Smooth muscle cell (in vitro differentiated cells): ENCODE results near the gene SIDT1. TPM values are rescaled to one million over a fixed set of nuclear protein-coding genes. Genes with fewer than 3 reads are reported as not detected.

Experiments used
- DNase-seq: peaks from one replicate; lab custom pipeline; 2025; ENCODE audit not compliant: unreplicated experiment; lab: John Stamatoyannopoulos, UW
- H2AFZ ChIP-seq: fragments of 200-600 bp; sonication (generic); 2 replicates; pipeline ENCODE4 v1.6.0; 2016; ENCODE audit warnings: antibody characterized with exemption, low read depth, mild to moderate bottlenecking
- H3F3A ChIP-seq: fragments of 200-600 bp; sonication (generic); 2 replicates; pipeline ENCODE4 v1.6.0; 2017; ENCODE audit warnings: antibody characterized with exemption, low read depth
- H3K27ac ChIP-seq: fragments of 200-600 bp; sonication (generic); 2 replicates; pipeline ENCODE4 v1.5.1; 2016; ENCODE audit warnings: low read depth, mild to moderate bottlenecking
- H3K27me3 ChIP-seq: fragments of 200-600 bp; sonication (generic); 2 replicates; pipeline ENCODE4 v1.6.1; 2016; ENCODE audit warnings: low read depth, mild to moderate bottlenecking
- H3K36me3 ChIP-seq: fragments of 200-600 bp; sonication (generic); 2 replicates; pipeline ENCODE4 v1.5.1; 2016; ENCODE audit warnings: low read depth
- H3K4me1 ChIP-seq: fragments of 200-600 bp; sonication (generic); 2 replicates; pipeline ENCODE4 v1.5.1; 2016; ENCODE audit warnings: low read depth
- H3K4me2 ChIP-seq: fragments of 200-600 bp; sonication (generic); 2 replicates; pipeline ENCODE4 v1.6.0; 2016; ENCODE audit warnings: mild to moderate bottlenecking
- H3K4me3 ChIP-seq: fragments of 200-600 bp; sonication (generic); 2 replicates; pipeline ENCODE4 v1.5.1; 2016; ENCODE audit warnings: mild to moderate bottlenecking
- H3K79me2 ChIP-seq: fragments of 200-600 bp; sonication (generic); 2 replicates; pipeline ENCODE4 v1.6.0; 2016; ENCODE audit warnings: low read depth, mild to moderate bottlenecking
- H3K9ac ChIP-seq: fragments of 200-600 bp; sonication (generic); 2 replicates; pipeline ENCODE4 v1.6.0; 2016; ENCODE audit warnings: low read depth
- H3K9me3 ChIP-seq: fragments of 200-600 bp; sonication (generic); replicated peaks from 2 replicates; pipeline ENCODE4 v1.5.1; 2016; ENCODE audit warnings: low read depth
- H4K20me1 ChIP-seq: fragments of 200-600 bp; sonication (generic); 2 replicates; pipeline ENCODE4 v1.6.0; 2016; ENCODE audit warnings: low read depth
- WGBS: methylation state at CpG from one replicate; pipeline ENCODE4 v1.1.7; 2016; ENCODE audit warnings: low lambda C conversion rate; 5-methylcytosine and 5-hydroxymethylcytosine counted together
- polyA plus RNA-seq: library from polyadenylated mRNA; unstranded; fragments of >200 nt; fragmentation: Nextera tagmentation; extraction: Ambion mirVana; gene quantifications from 2 replicates; pipeline ENCODE4 v1.2.1, GENCODE V29; 2016
- total RNA-seq: library from RNA; depleted of rRNA; stranded (reverse); fragments of >200 nt; gene quantifications from 2 replicates; pipeline ENCODE4 v1.2.3, GENCODE V29; 2014
- TF ChIP-seq, protein P1 (sequence below): fragments of 200-600 bp; sonication (generic); IDR thresholded peaks from 2 replicates; pipeline ENCODE4 v1.5.1; 2017; ENCODE audit warnings: borderline replicate concordance, mild to moderate bottlenecking, antibody characterized with exemption; ENCODE audit not compliant: insufficient read depth, poor library complexity, severe bottlenecking

The SIDT1 gene
- total and polyA plus RNA-seq, 2 experiments from 2014 or later: not detected

DNA sequence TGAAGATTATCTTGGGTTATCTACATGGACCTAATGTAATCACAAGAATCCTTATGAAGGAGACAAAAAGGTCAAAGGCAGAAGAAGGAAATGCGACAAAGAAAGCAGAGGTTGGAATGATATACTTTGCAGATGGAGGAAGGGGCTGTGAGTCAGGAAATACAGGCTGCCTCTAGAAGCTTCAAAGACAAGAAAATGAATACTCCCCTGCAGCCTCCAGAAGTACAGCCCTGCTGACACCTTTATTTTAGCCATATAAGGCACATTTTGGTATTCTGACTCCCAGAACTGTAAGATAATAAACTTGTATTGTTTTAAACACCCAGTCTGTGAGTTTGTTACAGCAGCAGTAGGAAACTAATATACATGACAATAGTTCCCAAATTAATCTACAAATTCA is 58.6 kb downstream of the SIDT1 start:
- H3K4me3 ChIP-seq: no peak overlapping the region
- H3K27ac ChIP-seq: no peak overlapping the region
- H2AFZ ChIP-seq: no peak overlapping the region
- no peaks in the 10 kb centered on the region for H3K36me3 ChIP-seq
- H3K4me2 ChIP-seq: no peak overlapping the region
- no peaks in the 10 kb centered on the region for H3K27me3 ChIP-seq
- H3F3A ChIP-seq: no peaks in the 10 kb centered on the region
- H3K79me2 ChIP-seq: no peaks in the 10 kb centered on the region
- WGBS: 43% methylated on average over 1 of the region's 1 CpG
- H3K4me1 ChIP-seq: peaks cover 7% of the 10 kb centered on the region
- no peak for DNase-seq
- H3K9me3 ChIP-seq: no peaks in the 10 kb centered on the region
- TF ChIP-seq, protein P1, sequence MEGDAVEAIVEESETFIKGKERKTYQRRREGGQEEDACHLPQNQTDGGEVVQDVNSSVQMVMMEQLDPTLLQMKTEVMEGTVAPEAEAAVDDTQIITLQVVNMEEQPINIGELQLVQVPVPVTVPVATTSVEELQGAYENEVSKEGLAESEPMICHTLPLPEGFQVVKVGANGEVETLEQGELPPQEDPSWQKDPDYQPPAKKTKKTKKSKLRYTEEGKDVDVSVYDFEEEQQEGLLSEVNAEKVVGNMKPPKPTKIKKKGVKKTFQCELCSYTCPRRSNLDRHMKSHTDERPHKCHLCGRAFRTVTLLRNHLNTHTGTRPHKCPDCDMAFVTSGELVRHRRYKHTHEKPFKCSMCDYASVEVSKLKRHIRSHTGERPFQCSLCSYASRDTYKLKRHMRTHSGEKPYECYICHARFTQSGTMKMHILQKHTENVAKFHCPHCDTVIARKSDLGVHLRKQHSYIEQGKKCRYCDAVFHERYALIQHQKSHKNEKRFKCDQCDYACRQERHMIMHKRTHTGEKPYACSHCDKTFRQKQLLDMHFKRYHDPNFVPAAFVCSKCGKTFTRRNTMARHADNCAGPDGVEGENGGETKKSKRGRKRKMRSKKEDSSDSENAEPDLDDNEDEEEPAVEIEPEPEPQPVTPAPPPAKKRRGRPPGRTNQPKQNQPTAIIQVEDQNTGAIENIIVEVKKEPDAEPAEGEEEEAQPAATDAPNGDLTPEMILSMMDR: no peak
- no peaks in the 10 kb centered on the region for H4K20me1 ChIP-seq
- no peak overlapping the region for H3K9ac ChIP-seq

DNA sequence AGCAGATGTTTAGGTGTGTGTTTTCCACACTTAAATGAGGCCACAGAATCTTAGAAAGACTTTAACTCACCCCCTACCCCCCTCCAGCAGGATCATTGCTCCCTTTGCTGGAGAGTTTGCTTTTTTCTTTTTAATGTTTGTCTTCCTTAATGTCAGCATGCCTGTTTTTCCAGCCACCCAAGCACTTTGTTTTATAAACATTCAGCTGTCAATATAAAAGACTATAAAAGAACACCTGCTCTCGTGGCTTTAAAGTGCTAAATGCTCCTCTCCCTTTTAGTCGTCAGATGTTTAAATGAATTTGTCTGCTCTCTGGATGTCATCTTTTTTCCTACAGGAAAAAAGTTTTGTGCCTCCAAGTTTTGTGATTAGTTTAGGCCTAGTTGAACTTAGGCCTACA is 61.7 kb downstream of the SIDT1 start:
- 57% methylated on average over 2 of the region's 2 CpGs for WGBS

GRCh38 chr3:113597596-113598354 is 65.4 kb downstream of the SIDT1 start:
- TF ChIP-seq, protein P1: no peak
- 68% methylated on average over 4 of the region's 4 CpGs for WGBS
- H3F3A ChIP-seq: no peaks in the 10 kb centered on the region
- H3K79me2 ChIP-seq: no peaks in the 10 kb centered on the region
- no peaks in the 10 kb centered on the region for H3K4me1 ChIP-seq
- H3K4me2 ChIP-seq: no peak overlapping the region
- no peak overlapping the region for H3K9ac ChIP-seq
- DNase-seq: no peak
- H3K9me3 ChIP-seq: no peaks in the 10 kb centered on the region
- no peak overlapping the region for H3K27ac ChIP-seq
- no peak overlapping the region for H3K4me3 ChIP-seq
- H2AFZ ChIP-seq: no peak overlapping the region
- H3K36me3 ChIP-seq: no peaks in the 10 kb centered on the region
- no peaks in the 10 kb centered on the region for H3K27me3 ChIP-seq
- no peaks in the 10 kb centered on the region for H4K20me1 ChIP-seq

More for the DNA sequence above, 61.7 kb downstream of the SIDT1 start:
- Histone ChIP-seq H3K36me3 (no peaks in the 10 kb centered on the region), H3K9ac (no peak overlapping the region), H3K4me2 (no peak overlapping the region), H3K27ac (no peak overlapping the region), H3F3A (no peaks in the 10 kb centered on the region), H3K79me2 (no peaks in the 10 kb centered on the region), H2AFZ (no peak overlapping the region), H3K4me1 (no peaks in the 10 kb centered on the region), H4K20me1 (no peaks in the 10 kb centered on the region), H3K9me3 (no peaks in the 10 kb centered on the region), H3K4me3 (no peak overlapping the region), H3K27me3 (no peaks in the 10 kb centered on the region)
- TF ChIP-seq, protein P1: no peak
- no peak for DNase-seq
